SJCRH30 (cell line): ENCODE measurements around the gene CRTAC1. TPM values are rescaled to one million over a fixed set of nuclear protein-coding genes. Genes with fewer than 3 reads are reported as not detected.

Source experiments
- DNase-seq, 2 experiments: peaks; one replicate each; pipeline ENCODE4 v3.0.0-alpha.2; 2015 to 2020
- H3K27ac ChIP-seq: fragments of 250-450 bp; sonication (Bioruptor Pico); 2 replicates; pipeline ENCODE4 v1.5.1; 2020; ENCODE audit warnings: mild to moderate bottlenecking, moderate library complexity
- H3K27me3 ChIP-seq: fragments of 250-450 bp; sonication (Bioruptor Pico); 2 replicates; pipeline ENCODE4 v1.5.1; 2020; ENCODE audit warnings: mild to moderate bottlenecking, moderate library complexity
- H3K36me3 ChIP-seq: fragments of 250-450 bp; sonication (Bioruptor Pico); 2 replicates; pipeline ENCODE4 v1.5.1; 2020; ENCODE audit warnings: mild to moderate bottlenecking, moderate library complexity
- H3K4me1 ChIP-seq: fragments of 250-450 bp; sonication (Bioruptor Pico); 2 replicates; pipeline ENCODE4 v1.5.1; 2020; ENCODE audit warnings: mild to moderate bottlenecking, moderate library complexity
- H3K4me3 ChIP-seq: fragments of 250-450 bp; sonication (Bioruptor Pico); 2 replicates; pipeline ENCODE4 v1.5.1; 2020; ENCODE audit warnings: mild to moderate bottlenecking, moderate library complexity
- H3K9me3 ChIP-seq: fragments of 250-450 bp; sonication (Bioruptor Pico); replicated peaks from 2 replicates; pipeline ENCODE4 v1.5.1; 2020; ENCODE audit warnings: mild to moderate bottlenecking, moderate library complexity
- total RNA-seq: library from RNA; depleted of rRNA; stranded (reverse); fragments of >200 nt; shearing (Covaris generic); gene quantifications from 2 replicates; pipeline ENCODE4 v1.2.3, GENCODE V29; 2014

Gene CRTAC1
- total RNA-seq, 1 experiment from 2014 or later: not detected

DNA sequence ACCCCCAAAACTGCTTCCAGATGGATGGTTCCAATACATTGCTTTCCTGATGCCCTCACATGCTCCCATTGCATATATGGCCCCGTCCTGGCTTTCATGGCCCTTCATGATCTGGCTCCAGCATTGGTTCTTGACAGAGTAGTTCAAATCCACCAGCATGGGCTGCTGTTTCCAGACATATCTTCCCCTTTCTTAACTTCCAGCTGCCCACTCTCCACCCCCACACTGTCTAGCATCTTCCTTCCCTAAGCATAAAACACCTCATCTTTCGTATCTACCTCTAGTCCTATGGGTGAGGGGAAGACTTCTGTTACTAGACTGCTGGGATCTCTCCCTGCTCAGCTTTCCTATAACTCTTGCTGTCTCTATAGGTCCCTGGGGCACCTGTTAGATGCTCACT lies 194.0 kb downstream of the CRTAC1 start:
- Histone ChIP-seq H3K4me1 (peaks cover 15% of the 10 kb centered on the region), H3K27me3 (no peaks in the 10 kb centered on the region), H3K4me3 (no peak overlapping the region), H3K9me3 (peaks cover 4% of the 10 kb centered on the region; the same call in 1 of the 2 replicates), H3K36me3 (no peaks in the 10 kb centered on the region), H3K27ac (no peak overlapping the region)
- DNase-seq: no peak

DNA sequence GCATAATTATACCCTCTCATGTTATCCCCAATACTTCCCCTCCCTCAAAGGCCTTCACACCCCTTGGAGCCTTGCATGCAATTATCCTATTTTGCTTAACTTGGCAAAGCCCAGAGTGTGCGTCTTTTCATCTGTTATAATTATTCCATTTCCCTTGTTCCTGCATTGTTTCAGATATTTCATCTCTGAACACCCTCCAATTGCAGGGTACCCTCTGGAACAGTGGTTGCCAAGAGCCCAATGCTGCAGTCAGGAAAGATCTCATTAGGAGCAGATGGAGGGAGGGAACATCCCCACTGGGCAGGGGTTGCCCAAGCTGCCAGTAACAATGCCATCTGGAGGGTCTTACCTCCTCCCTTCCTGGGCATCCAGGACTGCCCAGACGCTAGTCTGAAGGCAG lies 199.2 kb downstream of the CRTAC1 start:
- Histone ChIP-seq H3K27me3 (no peaks in the 10 kb centered on the region), H3K9me3 (peaks cover 4% of the 10 kb centered on the region; the same call in 1 of the 2 replicates), H3K36me3 (no peaks in the 10 kb centered on the region), H3K4me3 (no peak overlapping the region), H3K4me1 (peaks cover 20% of the 10 kb centered on the region), H3K27ac (no peak overlapping the region)
- DNase-seq: no peak

DNA sequence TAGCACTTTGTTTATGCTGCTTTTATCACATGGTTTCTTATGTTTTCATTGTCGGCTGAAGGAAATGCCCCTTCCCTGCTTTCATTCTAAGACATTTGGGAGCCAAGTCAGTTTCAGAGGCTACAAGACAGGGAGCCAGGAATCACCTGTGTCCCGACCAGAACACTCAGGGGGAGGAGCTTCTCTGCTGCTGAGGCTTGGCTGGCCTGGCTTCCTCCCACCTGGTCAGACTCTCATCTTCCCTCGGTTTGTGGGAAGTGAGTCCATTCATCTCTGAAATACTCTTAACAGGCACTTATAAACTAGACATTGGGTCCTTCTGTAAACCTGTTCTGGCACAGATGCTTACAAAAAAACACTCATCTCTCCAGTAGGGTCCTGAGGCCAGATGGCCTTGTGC lies 200.4 kb downstream of the CRTAC1 start:
- DNase-seq: no peak
- Histone ChIP-seq H3K9me3 (no peaks in the 10 kb centered on the region), H3K36me3 (no peaks in the 10 kb centered on the region), H3K27ac (no peak overlapping the region), H3K4me1 (peaks cover 20% of the 10 kb centered on the region), H3K27me3 (no peaks in the 10 kb centered on the region), H3K4me3 (no peak overlapping the region)

DNA sequence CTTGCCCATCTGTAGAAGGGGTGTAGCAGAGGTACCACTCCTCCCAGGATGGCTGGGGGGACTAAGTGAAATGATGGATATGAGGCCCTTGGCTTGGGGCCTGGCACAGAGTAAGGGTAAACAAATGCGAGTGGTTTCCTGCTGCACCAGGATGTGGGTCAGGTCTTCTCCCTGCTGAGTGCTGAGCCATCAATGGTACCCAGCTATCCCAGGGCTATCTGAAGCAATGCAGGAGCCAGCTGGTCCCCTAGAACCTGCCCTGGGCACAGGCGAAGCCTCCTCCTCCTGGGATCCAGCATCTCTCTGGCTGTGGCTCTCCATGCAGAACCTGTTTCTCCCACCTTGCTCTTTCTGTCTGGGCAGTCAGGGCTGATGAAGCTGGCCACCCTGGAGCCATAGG lies 201.7 kb downstream of the CRTAC1 start:
- H3K4me3 ChIP-seq: no peak overlapping the region
- H3K9me3 ChIP-seq: no peaks in the 10 kb centered on the region
- H3K27me3 ChIP-seq: no peaks in the 10 kb centered on the region
- no peak overlapping the region for H3K27ac ChIP-seq
- H3K4me1 ChIP-seq: peaks cover 20% of the 10 kb centered on the region
- no peaks in the 10 kb centered on the region for H3K36me3 ChIP-seq
- DNase-seq: no peak

DNA sequence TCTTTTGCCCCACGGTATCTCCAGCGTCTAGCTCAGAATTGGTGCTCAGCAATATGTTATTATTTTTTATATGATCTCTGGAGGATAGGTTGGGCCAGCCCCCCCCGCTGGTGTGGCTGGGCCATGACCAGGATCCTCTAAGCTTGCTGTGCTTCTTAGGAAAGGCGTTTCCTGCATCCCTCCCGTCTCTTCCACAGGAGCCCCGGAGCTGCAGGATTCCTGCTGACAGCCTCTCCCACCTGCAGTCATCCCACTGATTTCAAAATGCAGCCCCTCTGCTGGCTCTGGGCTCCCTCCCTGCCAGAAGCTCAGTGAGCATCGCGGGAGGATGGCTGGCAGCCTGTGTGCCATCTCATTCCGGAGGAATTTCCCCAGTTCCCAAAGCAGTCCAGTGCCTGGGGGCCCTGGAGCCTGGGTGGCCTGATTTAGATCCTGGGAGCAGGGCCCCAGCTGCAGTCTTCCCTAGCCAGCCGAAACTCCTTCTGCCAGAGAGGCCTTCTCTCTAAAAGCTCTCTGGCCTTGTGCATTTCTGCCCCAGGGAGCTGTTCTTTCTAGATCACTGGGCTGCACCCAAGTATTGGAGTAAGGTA lies 202.6 kb downstream of the CRTAC1 start:
- Histone ChIP-seq H3K4me3 (no peak overlapping the region), H3K36me3 (no peaks in the 10 kb centered on the region), H3K4me1 (peaks cover 23% of the 10 kb centered on the region), H3K27me3 (no peaks in the 10 kb centered on the region), H3K27ac (no peak overlapping the region), H3K9me3 (no peaks in the 10 kb centered on the region)
- DNase-seq: peak; percentile 60 to 70

DNA sequence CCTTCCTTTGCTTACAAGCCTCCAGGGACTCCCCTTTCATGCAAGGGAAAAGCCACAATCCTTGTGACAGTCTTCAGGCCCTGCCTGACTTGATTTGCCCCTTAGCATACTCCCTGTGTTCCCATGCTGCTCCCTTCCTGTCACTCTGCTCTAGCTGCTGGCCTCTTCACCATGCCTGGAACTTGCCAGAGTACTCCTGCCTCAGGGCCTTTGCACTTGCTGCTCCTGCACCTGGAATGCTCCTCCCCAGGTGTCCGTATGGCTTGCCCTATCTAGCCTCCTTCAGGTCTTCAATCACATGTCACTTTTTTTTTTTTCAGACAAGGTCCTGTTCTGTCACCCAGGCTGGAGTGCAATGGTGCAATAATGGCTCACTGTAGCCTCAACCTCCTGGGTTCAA lies 203.5 kb downstream of the CRTAC1 start:
- H3K36me3 ChIP-seq: no peaks in the 10 kb centered on the region
- H3K27ac ChIP-seq: no peak overlapping the region
- peaks cover 23% of the 10 kb centered on the region for H3K4me1 ChIP-seq
- H3K27me3 ChIP-seq: no peaks in the 10 kb centered on the region
- no peak overlapping the region for H3K4me3 ChIP-seq
- no peak for DNase-seq
- no peaks in the 10 kb centered on the region for H3K9me3 ChIP-seq

DNA sequence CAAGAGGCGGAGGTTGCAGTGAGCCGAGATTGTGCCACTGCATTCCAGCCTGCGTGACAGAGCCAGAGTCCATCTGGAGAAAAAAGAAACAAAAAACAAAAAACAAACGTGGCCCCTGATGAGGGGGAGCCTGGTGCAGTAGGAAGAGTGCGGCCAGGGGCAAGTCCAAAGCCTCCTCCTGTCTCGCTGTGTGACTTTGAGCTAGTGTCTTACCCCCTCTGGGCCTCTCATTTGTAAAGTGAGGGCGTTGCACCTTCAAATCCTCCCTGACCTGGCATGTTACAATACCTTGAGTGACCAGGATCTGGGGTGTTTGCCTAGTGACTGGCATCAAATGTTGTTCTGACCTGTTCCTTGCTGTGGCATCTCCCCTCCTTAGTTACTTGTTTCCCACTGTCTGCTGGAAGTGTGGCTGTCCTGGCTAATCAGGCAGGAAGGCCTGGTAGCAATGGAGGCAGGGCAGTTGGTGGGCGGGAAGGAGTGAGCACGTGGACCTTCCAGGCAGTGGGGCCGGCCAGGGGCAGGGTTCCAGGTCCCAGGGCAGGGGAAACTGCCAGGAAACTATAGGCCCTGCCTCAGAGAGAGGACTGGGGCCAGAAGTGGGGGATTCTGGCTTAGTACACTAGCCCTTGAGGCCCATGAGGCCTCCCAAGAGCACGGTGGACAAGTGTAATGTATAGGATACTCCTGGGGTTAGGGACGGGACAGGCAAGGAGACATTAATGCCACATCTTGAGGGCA lies 205.2 kb downstream of the CRTAC1 start:
- Histone ChIP-seq H3K27me3 (no peaks in the 10 kb centered on the region), H3K4me3 (no peak overlapping the region), H3K27ac (no peak overlapping the region), H3K4me1 (peaks cover 21% of the 10 kb centered on the region), H3K9me3 (no peaks in the 10 kb centered on the region), H3K36me3 (no peaks in the 10 kb centered on the region)
- no peak for DNase-seq

DNA sequence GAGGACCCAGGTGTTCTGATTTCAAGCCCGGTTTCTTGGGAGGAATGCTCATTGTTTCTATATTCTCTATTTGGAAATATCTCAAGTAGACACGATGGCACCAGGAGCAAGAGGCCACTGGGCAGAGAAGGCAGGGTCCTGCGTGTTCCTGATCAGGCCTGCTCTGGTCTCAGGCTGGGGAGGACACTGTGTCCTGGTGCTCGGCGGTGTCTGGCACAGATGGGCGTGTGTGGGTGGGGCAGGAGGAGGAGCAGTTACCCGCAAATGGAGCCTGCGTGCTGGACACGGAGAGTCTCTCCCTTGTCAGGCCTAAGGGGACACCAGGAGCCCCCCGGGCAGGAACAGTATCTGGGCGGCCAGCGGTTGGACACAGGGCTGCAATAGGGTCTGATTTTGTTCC lies 206.7 kb downstream of the CRTAC1 start:
- Histone ChIP-seq H3K36me3 (no peaks in the 10 kb centered on the region), H3K27ac (no peak overlapping the region), H3K4me1 (peaks cover 17% of the 10 kb centered on the region), H3K27me3 (no peaks in the 10 kb centered on the region), H3K9me3 (no peaks in the 10 kb centered on the region), H3K4me3 (no peak overlapping the region)
- no peak for DNase-seq

DNA sequence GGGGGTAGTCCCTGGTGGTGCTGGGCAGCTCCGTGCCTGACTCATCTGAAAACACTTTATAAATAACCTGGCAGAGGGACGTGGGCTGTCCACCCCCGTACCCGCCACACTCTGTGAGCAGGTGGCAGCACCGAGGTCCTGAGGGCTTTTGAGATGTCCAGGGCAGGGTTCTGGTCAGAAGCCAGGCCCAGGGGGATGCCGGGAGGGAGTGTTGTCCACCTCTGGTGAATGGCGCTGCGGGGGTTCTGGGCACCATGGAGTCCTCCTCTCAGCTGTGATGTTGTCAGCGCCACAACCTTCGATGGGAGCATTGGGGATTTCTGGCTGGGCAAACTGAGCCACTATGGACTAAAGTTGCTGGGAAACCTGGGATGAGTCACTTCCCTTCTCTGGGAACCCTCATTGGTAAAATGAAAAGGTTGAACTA lies 208.1 kb downstream of the CRTAC1 start:
- H3K36me3 ChIP-seq: no peaks in the 10 kb centered on the region
- no peak overlapping the region for H3K27ac ChIP-seq
- no peaks in the 10 kb centered on the region for H3K27me3 ChIP-seq
- H3K4me1 ChIP-seq: peaks cover 3% of the 10 kb centered on the region
- no peaks in the 10 kb centered on the region for H3K9me3 ChIP-seq
- DNase-seq: no peak
- H3K4me3 ChIP-seq: no peak overlapping the region

DNA sequence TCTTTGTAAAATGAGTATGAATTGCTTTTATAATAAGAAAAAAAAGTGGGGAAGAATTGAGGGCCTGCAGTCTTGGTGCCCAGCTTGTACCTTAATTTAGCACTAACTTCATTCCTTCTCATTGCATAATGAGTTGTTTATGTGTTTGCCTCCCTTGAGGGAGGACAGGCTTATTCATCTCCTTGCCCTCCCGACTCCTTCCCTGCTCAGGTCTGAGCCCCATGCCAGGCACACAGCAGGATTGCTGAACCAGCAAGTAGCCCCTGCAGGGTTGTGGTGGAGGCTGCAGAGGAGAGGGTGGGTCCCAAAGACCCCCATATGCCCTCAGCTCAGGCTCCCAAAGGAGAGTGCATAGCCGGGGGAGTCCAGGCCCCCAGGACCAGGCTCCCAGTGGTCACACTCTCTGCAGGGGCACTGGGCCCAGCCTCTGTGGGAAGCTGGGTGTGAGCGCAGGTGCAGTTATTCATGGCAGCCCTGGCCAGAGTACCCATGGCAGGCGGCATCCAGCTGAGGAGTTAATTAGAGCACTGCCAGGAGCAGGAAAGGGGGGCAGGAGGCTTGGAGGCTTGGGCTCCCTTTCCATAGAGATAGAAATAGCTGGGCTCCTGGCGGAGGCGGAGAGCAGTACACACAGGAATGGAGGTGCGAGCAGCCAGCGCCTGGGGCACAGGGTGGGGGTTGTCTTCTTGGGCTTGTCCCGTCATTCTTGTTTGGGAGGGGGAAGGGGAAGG lies 208.9 kb downstream of the CRTAC1 start:
- DNase-seq: no peak
- Histone ChIP-seq H3K27ac (no peak overlapping the region), H3K4me3 (no peak overlapping the region), H3K36me3 (no peaks in the 10 kb centered on the region), H3K27me3 (no peaks in the 10 kb centered on the region), H3K9me3 (no peaks in the 10 kb centered on the region), H3K4me1 (peaks cover 3% of the 10 kb centered on the region; the same call in 1 of the 2 replicates)

DNA sequence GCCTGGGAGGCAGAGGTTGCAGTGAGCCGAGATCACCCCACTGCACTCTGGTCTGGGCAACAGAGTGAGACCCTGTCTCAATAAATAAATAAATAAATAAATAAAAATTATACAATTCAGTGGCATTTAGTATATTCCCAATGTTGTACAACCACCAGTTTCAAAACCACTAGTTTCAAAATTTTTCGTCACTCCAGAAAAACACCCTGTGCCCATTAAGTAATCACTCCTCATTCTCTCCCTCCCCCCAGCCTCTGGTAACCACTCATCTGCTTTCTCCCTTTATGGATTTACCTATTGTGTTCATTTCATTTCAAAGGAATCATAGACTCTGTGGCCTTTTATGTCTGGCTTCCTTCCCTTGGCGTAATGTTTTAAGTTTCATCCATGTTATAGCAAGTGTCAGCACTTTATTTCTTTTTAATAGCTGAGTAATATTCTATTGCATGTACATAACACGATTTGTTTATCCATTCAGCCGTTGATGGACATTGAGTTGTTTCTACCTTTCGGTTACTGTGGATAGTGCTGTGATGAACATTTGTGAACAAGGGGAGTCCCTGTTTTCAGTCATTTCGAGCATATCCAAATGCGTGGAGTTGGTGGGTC lies 210.2 kb downstream of the CRTAC1 start:
- no peaks in the 10 kb centered on the region for H3K36me3 ChIP-seq
- no peaks in the 10 kb centered on the region for H3K27me3 ChIP-seq
- no peaks in the 10 kb centered on the region for H3K9me3 ChIP-seq
- no peak overlapping the region for H3K27ac ChIP-seq
- no peak for DNase-seq
- H3K4me3 ChIP-seq: no peak overlapping the region
- peaks cover 3% of the 10 kb centered on the region for H3K4me1 ChIP-seq

DNA sequence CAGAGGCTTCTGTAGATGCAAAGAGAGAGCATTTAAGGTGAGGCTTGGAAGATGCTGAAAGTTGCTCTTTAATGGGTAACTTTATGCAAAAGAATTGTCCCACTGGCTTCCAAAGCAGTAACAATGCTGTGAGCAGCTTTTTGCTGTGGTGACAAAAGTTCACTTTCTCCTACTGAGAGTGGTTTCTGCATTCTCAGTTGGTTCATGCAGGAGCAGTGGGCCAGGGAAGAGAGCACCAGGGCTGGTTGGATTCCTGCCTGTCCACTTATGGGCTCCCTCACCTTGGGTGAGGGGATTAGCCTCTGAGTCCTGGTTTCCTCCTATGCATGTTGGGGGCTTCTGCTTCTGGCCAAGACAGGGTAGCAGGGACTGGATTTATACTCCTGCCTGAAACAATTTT lies 211.8 kb downstream of the CRTAC1 start:
- Histone ChIP-seq H3K27me3 (no peaks in the 10 kb centered on the region), H3K27ac (no peak overlapping the region), H3K4me3 (no peak overlapping the region), H3K9me3 (no peaks in the 10 kb centered on the region), H3K36me3 (no peaks in the 10 kb centered on the region), H3K4me1 (peaks cover 6% of the 10 kb centered on the region)
- no peak for DNase-seq

DNA sequence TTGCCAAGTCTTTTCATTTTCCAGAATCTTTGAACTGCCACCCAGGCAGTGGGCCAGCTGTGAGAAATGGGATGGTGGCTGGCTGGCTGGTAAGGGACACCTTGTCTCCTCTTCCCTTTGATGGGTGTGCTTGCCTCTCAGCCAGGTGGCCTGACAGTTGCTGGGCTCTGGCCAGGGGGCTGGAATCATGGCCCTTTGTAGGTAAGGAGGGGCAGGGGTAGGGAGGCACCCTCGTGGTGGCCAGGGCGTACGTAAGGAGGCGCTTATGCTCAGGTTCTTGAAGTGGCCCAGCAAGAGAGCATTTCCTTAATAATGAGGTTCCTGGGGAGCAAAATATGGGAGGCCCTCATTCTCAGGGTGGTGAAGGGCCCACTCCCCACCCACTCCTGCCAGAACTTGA lies 213.8 kb downstream of the CRTAC1 start:
- Histone ChIP-seq H3K27ac (no peak overlapping the region), H3K4me1 (peaks cover 8% of the 10 kb centered on the region; the same call in 1 of the 2 replicates), H3K27me3 (no peaks in the 10 kb centered on the region), H3K36me3 (no peaks in the 10 kb centered on the region), H3K4me3 (no peak overlapping the region), H3K9me3 (no peaks in the 10 kb centered on the region)
- DNase-seq: no peak
